ENCODE measurements around the gene C9orf57. TPM values are rescaled to one million over a fixed set of nuclear protein-coding genes. Genes with fewer than 3 reads are reported as not detected.
A peak's percentile ranks its signal among the peaks of the same experiment; 100 is the strongest.

Gene C9orf57
- total and polyA plus RNA-seq, 8 donors = not detected

DNA sequence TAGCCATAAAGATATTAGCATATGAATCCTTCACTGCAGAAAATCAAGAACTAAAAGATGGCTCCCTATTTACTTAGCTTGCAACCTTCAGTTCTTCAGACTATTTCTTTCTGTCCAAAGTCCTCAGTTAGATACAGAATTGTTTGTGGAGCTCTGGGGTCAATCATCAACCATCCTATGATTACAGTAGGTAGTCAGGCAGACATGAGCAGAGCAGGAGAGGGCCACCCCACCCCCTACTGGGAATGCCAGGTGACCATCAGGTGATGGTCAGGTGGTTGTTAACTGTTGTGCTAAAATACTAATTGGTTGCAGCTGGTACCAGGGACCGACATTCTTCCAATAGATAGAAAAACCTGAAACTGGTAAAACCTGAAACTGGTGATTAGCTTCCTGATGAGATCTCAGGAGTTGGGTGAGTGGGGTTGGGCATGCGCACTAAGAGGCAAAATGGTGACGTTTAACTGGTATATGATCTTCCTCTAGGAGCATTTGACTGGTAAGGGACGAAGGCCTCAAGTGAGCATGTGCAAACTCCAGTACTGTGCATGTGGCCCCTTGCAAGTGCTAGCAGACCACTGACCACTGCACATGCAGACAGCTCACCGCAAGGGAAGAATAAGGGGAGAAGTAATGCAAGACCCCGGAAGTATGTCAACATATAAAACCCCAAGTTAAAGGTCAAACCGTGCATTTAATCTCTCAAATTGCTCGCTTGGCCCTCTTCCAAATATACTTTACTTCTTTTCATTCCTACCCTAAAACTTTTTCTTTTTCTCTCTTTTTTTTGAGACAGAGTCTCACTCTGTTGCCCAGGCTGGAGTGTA is 13.6 kb downstream of the C9orf57 start:
- DNase-seq = no peak
- 75 to 81% (median 77%) methylated on average over 8 of the region's 8 CpGs for WGBS, 5 donors
- Histone ChIP-seq H3K27ac (no peak overlapping the region), H3K4me3 (no peak overlapping the region), H3K27me3 (no peaks in the 10 kb centered on the region), H3K9me3 (no peaks in the 10 kb centered on the region), H3K4me1 (peaks cover 0 to 5% (median 1%) of the 10 kb centered on the region in 4 donors), H3K36me3 (no peaks in the 10 kb centered on the region)
- intact Hi-C loops (cut with DNase I; ENCODE audit: low total_unique reads) = no loop called here
- no peak for TF ChIP-seq POLR2AphosphoS5 (IDR thresholded peaks at IDR 0.05)

DNA sequence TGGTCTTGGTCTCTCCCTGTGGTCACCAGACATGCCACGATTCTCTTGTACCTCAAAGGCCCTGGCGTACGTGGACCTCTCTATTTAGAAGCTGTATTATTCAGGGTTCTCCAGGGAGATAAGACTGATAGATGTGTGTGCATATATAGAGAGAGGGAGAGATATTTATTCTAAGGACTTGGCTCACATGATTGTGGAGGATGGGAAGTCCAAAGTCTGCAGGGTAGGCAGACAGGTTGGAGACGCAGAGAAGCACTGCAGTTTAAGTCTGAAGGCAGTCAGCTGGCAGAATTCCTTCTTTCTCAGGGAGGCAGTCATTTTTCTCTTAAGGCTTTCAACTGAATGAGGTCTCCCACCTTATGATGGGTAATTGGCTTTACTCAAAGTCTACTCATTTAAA is 16.3 kb downstream of the C9orf57 start:
- Histone ChIP-seq H3K27me3 (no peaks in the 10 kb centered on the region), H3K36me3 (no peaks in the 10 kb centered on the region), H3K4me1 (peaks cover 0 to 11% (median 4%) of the 10 kb centered on the region in 4 donors), H3K27ac (no peak overlapping the region), H3K9me3 (no peaks in the 10 kb centered on the region), H3K4me3 (no peak overlapping the region)
- peak in 1 of 2 donors; percentile 29 for DNase-seq
- WGBS, 5 donors = 21 to 64% (median 41%) methylated on average over 4 of the region's 4 CpGs
- intact Hi-C loops (cut with DNase I; ENCODE audit: low total_unique reads) = loop anchor here (5.0 kb wide), 1 partner anchor 218 kb away; no protein-coding TSS in a partner anchor
- TF ChIP-seq EP300 (IDR thresholded peaks at IDR 0.05) = no peak
- no peak for TF ChIP-seq POLR2A (IDR thresholded peaks at IDR 0.05)
- TF ChIP-seq POLR2AphosphoS5 (IDR thresholded peaks at IDR 0.05) = peak in 2 of 3 donors; percentile 7 to 53
- no peak for TF ChIP-seq CTCF (IDR thresholded peaks at IDR 0.05)

DNA sequence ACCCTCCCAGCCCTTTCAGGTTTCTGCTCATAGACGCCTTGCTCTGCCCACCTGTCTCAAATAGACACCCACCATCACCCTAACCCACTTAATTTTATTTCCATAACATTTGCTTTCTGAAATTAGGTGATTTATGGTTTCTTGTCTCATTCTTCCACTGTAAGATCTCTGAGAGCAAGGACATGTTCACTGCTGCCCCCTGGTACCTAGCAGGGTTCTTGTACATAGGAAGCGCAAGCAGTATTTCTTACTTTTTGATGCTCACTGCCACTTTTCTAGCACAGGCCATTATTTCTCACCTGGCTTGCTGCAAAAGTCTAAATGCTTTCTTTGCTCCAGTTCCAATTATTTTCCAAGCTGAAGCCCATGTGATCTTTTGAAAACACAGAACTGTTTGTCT is 16.8 kb downstream of the C9orf57 start:
- intact Hi-C loops (cut with DNase I; ENCODE audit: low total_unique reads) = loop anchor here (5.0 kb wide), 1 partner anchor 219 kb away; no protein-coding TSS in a partner anchor
- no peaks in the 10 kb centered on the region for H3K27me3 ChIP-seq
- TF ChIP-seq EP300 (IDR thresholded peaks at IDR 0.05) = no peak
- no peak for TF ChIP-seq POLR2A (IDR thresholded peaks at IDR 0.05)
- TF ChIP-seq POLR2AphosphoS5 (IDR thresholded peaks at IDR 0.05) = no peak
- TF ChIP-seq CTCF (IDR thresholded peaks at IDR 0.05) = no peak
- 93 to 97% (median 95%) methylated on average over 2 of the region's 2 CpGs for WGBS, 5 donors
- H3K9me3 ChIP-seq = no peaks in the 10 kb centered on the region
- H3K4me1 ChIP-seq = peaks cover 0 to 17% (median 7%) of the 10 kb centered on the region in 4 donors
- DNase-seq = no peak
- H3K4me3 ChIP-seq = no peak overlapping the region
- no peaks in the 10 kb centered on the region for H3K36me3 ChIP-seq
- H3K27ac ChIP-seq = no peak overlapping the region

DNA sequence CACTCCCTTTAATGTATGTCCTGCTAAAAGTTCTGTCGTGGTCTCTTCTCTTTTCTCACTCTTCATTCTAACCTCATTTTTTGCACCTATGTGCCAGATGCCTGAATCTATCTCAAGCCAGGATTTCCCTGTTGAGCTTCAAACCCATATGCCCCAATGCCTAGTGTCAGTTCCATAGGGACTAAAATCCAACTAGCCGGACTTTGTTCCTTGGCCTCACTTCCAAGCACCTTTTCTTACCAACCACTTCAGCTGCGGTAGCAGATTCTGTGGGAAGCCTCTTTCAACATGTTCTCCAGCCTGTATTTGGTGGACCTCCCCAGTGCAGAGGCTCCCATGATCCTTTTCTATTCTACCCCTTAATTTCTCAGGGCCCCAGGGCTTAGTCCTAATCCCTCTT is 17.5 kb downstream of the C9orf57 start:
- no peak overlapping the region for H3K27ac ChIP-seq
- no peak for DNase-seq
- H3K36me3 ChIP-seq = no peaks in the 10 kb centered on the region
- H3K9me3 ChIP-seq = no peaks in the 10 kb centered on the region
- no peaks in the 10 kb centered on the region for H3K27me3 ChIP-seq
- no peak overlapping the region for H3K4me3 ChIP-seq
- H3K4me1 ChIP-seq = peaks cover 0 to 23% (median 7%) of the 10 kb centered on the region in 4 donors
- intact Hi-C loops (cut with DNase I; ENCODE audit: low total_unique reads) = loop anchor here (5.0 kb wide), 1 partner anchor 219 kb away; no protein-coding TSS in a partner anchor
- WGBS, 5 donors = 89 to 98% (median 96%) methylated on average over 3 of the region's 3 CpGs
- no peak for TF ChIP-seq POLR2A (IDR thresholded peaks at IDR 0.05)
- no peak for TF ChIP-seq EP300 (IDR thresholded peaks at IDR 0.05)
- no peak for TF ChIP-seq CTCF (IDR thresholded peaks at IDR 0.05)
- TF ChIP-seq POLR2AphosphoS5 (IDR thresholded peaks at IDR 0.05) = no peak
